ENCODE results near the gene SRF.

DNA sequence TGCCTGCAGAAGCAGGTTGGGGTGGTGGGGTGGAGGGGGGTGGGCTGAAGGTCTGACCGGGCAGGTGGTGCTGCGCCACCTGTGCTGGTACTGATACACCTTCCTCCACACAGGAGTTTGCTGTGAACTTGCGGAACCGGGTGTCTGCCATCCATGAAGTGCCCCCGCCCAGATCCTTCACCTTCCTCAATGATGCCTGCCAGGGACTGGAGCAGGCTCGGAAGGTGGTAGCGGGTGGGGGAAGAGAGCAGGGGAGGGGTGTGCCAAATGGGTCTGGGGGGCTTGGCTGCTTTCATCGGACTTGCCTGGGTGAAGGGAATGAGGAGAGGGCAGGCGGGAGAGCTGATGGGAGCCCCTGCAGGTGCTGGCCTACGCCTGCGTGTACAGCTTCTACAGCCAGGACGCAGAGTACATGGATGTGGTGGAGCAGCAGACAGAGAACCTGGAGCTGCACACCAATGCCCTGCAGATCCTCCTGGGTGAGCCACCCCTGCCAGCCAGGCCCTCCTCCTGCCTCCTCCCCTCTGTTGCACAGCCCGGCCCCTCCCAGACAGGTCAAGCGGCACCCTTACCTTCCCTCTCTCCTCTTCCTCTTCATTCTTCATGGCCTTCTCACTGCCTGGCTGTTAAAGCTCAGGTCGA, 51.5 kb downstream of the SRF start:
- TF ChIP-seq, protein P1, sequence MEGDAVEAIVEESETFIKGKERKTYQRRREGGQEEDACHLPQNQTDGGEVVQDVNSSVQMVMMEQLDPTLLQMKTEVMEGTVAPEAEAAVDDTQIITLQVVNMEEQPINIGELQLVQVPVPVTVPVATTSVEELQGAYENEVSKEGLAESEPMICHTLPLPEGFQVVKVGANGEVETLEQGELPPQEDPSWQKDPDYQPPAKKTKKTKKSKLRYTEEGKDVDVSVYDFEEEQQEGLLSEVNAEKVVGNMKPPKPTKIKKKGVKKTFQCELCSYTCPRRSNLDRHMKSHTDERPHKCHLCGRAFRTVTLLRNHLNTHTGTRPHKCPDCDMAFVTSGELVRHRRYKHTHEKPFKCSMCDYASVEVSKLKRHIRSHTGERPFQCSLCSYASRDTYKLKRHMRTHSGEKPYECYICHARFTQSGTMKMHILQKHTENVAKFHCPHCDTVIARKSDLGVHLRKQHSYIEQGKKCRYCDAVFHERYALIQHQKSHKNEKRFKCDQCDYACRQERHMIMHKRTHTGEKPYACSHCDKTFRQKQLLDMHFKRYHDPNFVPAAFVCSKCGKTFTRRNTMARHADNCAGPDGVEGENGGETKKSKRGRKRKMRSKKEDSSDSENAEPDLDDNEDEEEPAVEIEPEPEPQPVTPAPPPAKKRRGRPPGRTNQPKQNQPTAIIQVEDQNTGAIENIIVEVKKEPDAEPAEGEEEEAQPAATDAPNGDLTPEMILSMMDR (conservative IDR thresholded peaks at IDR 0.05; ENCODE audit: low read depth, low read length) = no peak
- no peak for TF ChIP-seq MXI1 (IDR thresholded peaks at IDR 0.05; ENCODE audit: borderline replicate concordance, low read depth, low read length)
- TF ChIP-seq, protein P2, sequence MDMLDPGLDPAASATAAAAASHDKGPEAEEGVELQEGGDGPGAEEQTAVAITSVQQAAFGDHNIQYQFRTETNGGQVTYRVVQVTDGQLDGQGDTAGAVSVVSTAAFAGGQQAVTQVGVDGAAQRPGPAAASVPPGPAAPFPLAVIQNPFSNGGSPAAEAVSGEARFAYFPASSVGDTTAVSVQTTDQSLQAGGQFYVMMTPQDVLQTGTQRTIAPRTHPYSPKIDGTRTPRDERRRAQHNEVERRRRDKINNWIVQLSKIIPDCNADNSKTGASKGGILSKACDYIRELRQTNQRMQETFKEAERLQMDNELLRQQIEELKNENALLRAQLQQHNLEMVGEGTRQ (IDR thresholded peaks at IDR 0.05; ENCODE audit: low read depth, low read length) = no peak
- no peak for TF ChIP-seq POLR2A (IDR thresholded peaks at IDR 0.05; ENCODE audit: low read depth, low read length)
- TF ChIP-seq BHLHE40 (IDR thresholded peaks at IDR 0.05; ENCODE audit: low read depth, low read length) = no peak
- no peak for TF ChIP-seq FOS (IDR thresholded peaks at IDR 0.05; ENCODE audit: low read depth, low read length)
- TF ChIP-seq RAD21 (IDR thresholded peaks at IDR 0.05; ENCODE audit: low read length) = no peak
- no peak for TF ChIP-seq NFE2L2 (IDR thresholded peaks at IDR 0.05; ENCODE audit: low read depth, low read length)
- TF ChIP-seq CHD1 (IDR thresholded peaks at IDR 0.05; ENCODE audit: low read depth, low read length) = no peak
- TF ChIP-seq SMC3 (IDR thresholded peaks at IDR 0.05; ENCODE audit: low read depth, low read length) = no peak
- TF ChIP-seq MAFK (IDR thresholded peaks at IDR 0.05; ENCODE audit: low read depth, low read length) = no peak
- no peak for TF ChIP-seq RCOR1 (IDR thresholded peaks at IDR 0.05; ENCODE audit: insufficient replicate concordance, low read length)

Data from IMR-90 (cell line).